Upper lobe of left lung (tissue), 4 donors: ENCODE data around the gene NEDD8.

Experiments
- EP300 ChIP-seq, 4 donors: sonication (generic); formaldehyde crosslinking; IDR thresholded peaks; one replicate each; pipeline ENCODE4 v1.5.1; 2017; ENCODE audit warnings: antibody characterized with exemption in 4 of 4, control low read depth in 2 of 4
- POLR2A ChIP-seq, 4 donors: fragments of 450-650 bp; IDR thresholded peaks; one replicate each; pipeline ENCODE4 v1.5.1; 2016 to 2017; ENCODE audit warnings: antibody characterized with exemption in 4 of 4, mild to moderate bottlenecking in 2 of 4
- TF ChIP-seq, protein P1 (sequence below), 6 experiments: fragments of 450-650 bp in 4 of 6; fragments of 200-600 bp in 2 of 6; sonication (generic) in 2 of 6; IDR thresholded peaks; one replicate each; pipeline ENCODE4 v1.5.1; 2016 to 2019; ENCODE audit warnings: antibody characterized with exemption in 6 of 6

DNA sequence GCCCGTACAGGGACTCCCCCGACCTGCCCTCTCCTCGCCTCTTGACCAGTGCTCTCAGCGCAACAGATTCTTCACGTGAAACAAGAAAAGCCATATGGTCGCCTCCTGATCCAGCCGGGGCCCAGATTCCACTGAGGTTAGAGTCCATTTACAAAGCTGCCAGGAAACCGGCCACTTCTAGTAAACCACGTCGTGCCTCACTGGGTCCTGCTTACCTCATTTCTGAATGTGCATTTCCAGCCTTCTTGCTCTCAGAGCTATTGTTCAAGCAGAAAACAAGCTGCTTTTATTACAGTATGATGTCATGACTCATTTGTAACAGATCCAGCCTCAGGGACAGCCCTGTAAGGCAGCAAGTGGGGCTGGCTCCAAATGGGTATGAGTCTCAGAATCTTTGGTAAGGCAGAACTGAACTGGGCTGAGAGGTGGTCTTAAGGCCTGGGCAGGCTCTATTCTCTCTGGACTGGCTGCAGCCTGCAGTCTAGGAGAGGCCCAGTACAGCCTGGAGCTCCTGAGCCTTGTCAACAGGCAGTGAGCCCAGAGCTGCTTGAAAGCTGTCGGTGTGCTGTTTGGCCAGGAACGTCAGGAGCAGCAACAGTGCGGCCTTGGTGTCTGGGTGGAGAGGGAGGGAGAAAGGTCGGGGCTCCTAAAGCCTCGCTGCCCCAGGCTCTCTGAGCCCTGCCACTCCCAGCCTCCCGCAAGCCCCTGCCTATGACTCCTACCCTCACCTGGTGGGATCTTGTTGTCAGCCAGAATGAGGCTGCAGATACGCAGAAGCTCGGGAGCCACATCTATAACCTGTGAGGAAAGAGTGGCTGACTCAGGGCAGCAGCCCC, 52.0 kb downstream of the NEDD8 start:
- TF ChIP-seq, protein P1, sequence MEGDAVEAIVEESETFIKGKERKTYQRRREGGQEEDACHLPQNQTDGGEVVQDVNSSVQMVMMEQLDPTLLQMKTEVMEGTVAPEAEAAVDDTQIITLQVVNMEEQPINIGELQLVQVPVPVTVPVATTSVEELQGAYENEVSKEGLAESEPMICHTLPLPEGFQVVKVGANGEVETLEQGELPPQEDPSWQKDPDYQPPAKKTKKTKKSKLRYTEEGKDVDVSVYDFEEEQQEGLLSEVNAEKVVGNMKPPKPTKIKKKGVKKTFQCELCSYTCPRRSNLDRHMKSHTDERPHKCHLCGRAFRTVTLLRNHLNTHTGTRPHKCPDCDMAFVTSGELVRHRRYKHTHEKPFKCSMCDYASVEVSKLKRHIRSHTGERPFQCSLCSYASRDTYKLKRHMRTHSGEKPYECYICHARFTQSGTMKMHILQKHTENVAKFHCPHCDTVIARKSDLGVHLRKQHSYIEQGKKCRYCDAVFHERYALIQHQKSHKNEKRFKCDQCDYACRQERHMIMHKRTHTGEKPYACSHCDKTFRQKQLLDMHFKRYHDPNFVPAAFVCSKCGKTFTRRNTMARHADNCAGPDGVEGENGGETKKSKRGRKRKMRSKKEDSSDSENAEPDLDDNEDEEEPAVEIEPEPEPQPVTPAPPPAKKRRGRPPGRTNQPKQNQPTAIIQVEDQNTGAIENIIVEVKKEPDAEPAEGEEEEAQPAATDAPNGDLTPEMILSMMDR (IDR thresholded peaks at IDR 0.05), result no peak
- TF ChIP-seq EP300 (IDR thresholded peaks at IDR 0.05) (no peak), POLR2A (IDR thresholded peaks at IDR 0.05) (no peak)
